GM23338 (cell line): ENCODE data around the gene ZNF716. TPM values are rescaled to one million over a fixed set of nuclear protein-coding genes. Genes with fewer than 3 reads are reported as not detected.

Source experiments
- ATAC-seq: fragments of 200-7000 bp; cut with Tn5 transposase; 3 replicates; pipeline ENCODE4 v1.9.1; 2020
- DNase-seq: peaks from one replicate; pipeline ENCODE4 v3.0.0-alpha.2; 2015; ENCODE audit warnings: low spot score
- H2AFZ ChIP-seq: fragments of 200-600 bp; sonication (generic); 2 replicates; pipeline ENCODE4 v1.8.0; 2016; ENCODE audit warnings: antibody characterized with exemption, mild to moderate bottlenecking, moderate library complexity
- H3F3A ChIP-seq: fragments of 200-600 bp; sonication (generic); replicated peaks from 2 replicates; pipeline ENCODE4 v1.8.0; 2017; ENCODE audit warnings: antibody characterized with exemption, mixed run types, low read depth
- H3K27ac ChIP-seq: fragments of 200-600 bp; sonication (generic); 2 replicates; pipeline ENCODE4 v1.6.1; 2016; ENCODE audit warnings: low read depth
- H3K27me3 ChIP-seq: fragments of 200-600 bp; sonication (generic); 2 replicates; pipeline ENCODE4 v1.8.0; 2016; ENCODE audit warnings: mild to moderate bottlenecking, mixed run types, moderate library complexity; ENCODE audit not compliant: insufficient read depth
- H3K36me3 ChIP-seq: fragments of 200-600 bp; sonication (generic); 2 replicates; pipeline ENCODE4 v1.8.0; 2016; ENCODE audit warnings: mild to moderate bottlenecking; ENCODE audit not compliant: insufficient read depth
- H3K4me1 ChIP-seq: fragments of 200-600 bp; sonication (generic); 2 replicates; pipeline ENCODE4 v1.8.0; 2016; ENCODE audit warnings: mild to moderate bottlenecking, moderate library complexity; ENCODE audit not compliant: insufficient read depth
- H3K4me2 ChIP-seq: fragments of 200-600 bp; sonication (generic); 2 replicates; pipeline ENCODE4 v1.7.1; 2017; ENCODE audit warnings: mixed run types
- H3K4me3 ChIP-seq: fragments of 200-600 bp; sonication (generic); 2 replicates; pipeline ENCODE4 v1.6.1; 2016; ENCODE audit warnings: mixed run types
- H3K79me2 ChIP-seq: fragments of 200-600 bp; sonication (generic); replicated peaks from 2 replicates; pipeline ENCODE4 v1.8.0; 2017; ENCODE audit warnings: mild to moderate bottlenecking; ENCODE audit not compliant: insufficient read depth
- H3K9me2 ChIP-seq: fragments of 200-600 bp; sonication (generic); 2 replicates; pipeline ENCODE4 v1.8.0; 2017; ENCODE audit not compliant: insufficient read depth
- H4K20me1 ChIP-seq: fragments of 200-600 bp; sonication (generic); replicated peaks from 2 replicates; pipeline ENCODE4 v1.8.0; 2017; ENCODE audit warnings: mild to moderate bottlenecking; ENCODE audit not compliant: insufficient read depth
- H3K27ac Mint-ChIP-seq: 2 replicates; pipeline ENCODE4 v1.8.0; 2020; ENCODE audit warnings: inconsistent platforms, mild to moderate bottlenecking, moderate library complexity, mixed read lengths
- H3K27me3 Mint-ChIP-seq: 3 replicates; pipeline ENCODE4 v1.8.0; 2022; ENCODE audit warnings: low read depth, mild to moderate bottlenecking, moderate library complexity, mixed read lengths, inconsistent platforms; ENCODE audit not compliant: insufficient read depth, poor library complexity
- H3K36me3 Mint-ChIP-seq: 3 replicates; pipeline ENCODE4 v1.8.0; 2021; ENCODE audit warnings: low read depth, mild to moderate bottlenecking, inconsistent platforms, moderate library complexity, mixed read lengths
- H3K4me1 Mint-ChIP-seq: 3 replicates; pipeline ENCODE4 v1.8.0; 2020; ENCODE audit warnings: mild to moderate bottlenecking, inconsistent platforms, mixed read lengths
- H3K4me3 Mint-ChIP-seq: 3 replicates; pipeline ENCODE4 v1.8.0; 2021; ENCODE audit warnings: moderate library complexity, mild to moderate bottlenecking, inconsistent platforms, mixed read lengths
- H3K9me3 Mint-ChIP-seq: 3 replicates; pipeline ENCODE4 v1.8.0; 2020; ENCODE audit warnings: moderate library complexity, mild to moderate bottlenecking, inconsistent platforms, mixed read lengths
- JUNB ChIP-seq: IDR thresholded peaks from one replicate; pipeline ENCODE4 v1.6.1; 2016; ENCODE audit warnings: antibody characterized with exemption; ENCODE audit not compliant: unreplicated experiment
- POLR2AphosphoS5 ChIP-seq: IDR thresholded peaks from 2 replicates; pipeline ENCODE4 v1.6.1; 2016; ENCODE audit warnings: antibody characterized with exemption, low read depth
- ZNF114 ChIP-seq: fragments of 250-450 bp; sonication (Bioruptor Pico); IDR thresholded peaks from 2 replicates; pipeline ENCODE4 v1.5.0; 2020; ENCODE audit warnings: mild to moderate bottlenecking, moderate library complexity
- ZNF462 ChIP-seq: fragments of 250-450 bp; sonication (Bioruptor Pico); IDR thresholded peaks from 2 replicates; pipeline ENCODE4 v1.5.0; 2020; ENCODE audit warnings: mild to moderate bottlenecking, moderate library complexity
- polyA plus RNA-seq: library from polyadenylated mRNA; unstranded; fragments of >200 nt; fragmentation: Nextera tagmentation; extraction: Ambion mirVana; gene quantifications from 2 replicates; pipeline ENCODE4 v1.2.1, GENCODE V29; 2016
- total RNA-seq: library from RNA; depleted of rRNA; stranded (reverse); fragments of >200 nt; shearing (Covaris generic); gene quantifications from 2 replicates; pipeline ENCODE4 v1.2.3, GENCODE V29; 2014
- TF ChIP-seq, protein P1 (sequence below), 2 experiments: fragments of 200-600 bp in 1 of 2; sonication (generic) in 1 of 2; conservative IDR thresholded peaks; 2 replicates each; pipeline versions ENCODE4 v1.5.1 to v1.6.1; 2016 to 2017; ENCODE audit warnings: antibody characterized with exemption in 2 of 2, low read depth in 2 of 2, mild to moderate bottlenecking in 2 of 2, moderate library complexity in 1 of 2

The ZNF716 gene
- total and polyA plus RNA-seq, 2 experiments from 2014 or later: not detected

DNA sequence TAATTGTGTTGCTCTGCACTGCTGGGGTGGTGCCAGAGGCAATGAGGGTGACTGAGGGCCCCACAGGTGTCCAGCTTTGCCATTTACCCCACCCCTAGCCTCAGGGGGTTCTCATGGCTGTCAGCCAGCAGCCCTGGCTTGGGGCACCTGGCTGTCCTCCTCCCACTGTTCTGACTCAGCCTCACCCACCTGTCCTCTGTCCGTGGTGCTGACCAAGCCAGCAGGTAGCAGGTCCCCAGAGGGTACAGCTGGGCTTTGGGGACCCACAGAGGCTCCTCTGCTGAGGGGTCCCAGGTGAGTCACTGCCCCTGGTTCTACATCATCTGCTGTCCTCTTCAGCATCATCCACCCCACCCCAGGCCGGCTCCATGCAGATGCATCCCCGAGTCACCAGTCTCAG is 32.2 kb upstream of the ZNF716 start (continued):
- TF ChIP-seq ZNF462 (CRISPR knock-in tag) (no peak), ZNF114 (CRISPR knock-in tag) (no peak), JUNB (no peak)
- TF ChIP-seq, protein P1, sequence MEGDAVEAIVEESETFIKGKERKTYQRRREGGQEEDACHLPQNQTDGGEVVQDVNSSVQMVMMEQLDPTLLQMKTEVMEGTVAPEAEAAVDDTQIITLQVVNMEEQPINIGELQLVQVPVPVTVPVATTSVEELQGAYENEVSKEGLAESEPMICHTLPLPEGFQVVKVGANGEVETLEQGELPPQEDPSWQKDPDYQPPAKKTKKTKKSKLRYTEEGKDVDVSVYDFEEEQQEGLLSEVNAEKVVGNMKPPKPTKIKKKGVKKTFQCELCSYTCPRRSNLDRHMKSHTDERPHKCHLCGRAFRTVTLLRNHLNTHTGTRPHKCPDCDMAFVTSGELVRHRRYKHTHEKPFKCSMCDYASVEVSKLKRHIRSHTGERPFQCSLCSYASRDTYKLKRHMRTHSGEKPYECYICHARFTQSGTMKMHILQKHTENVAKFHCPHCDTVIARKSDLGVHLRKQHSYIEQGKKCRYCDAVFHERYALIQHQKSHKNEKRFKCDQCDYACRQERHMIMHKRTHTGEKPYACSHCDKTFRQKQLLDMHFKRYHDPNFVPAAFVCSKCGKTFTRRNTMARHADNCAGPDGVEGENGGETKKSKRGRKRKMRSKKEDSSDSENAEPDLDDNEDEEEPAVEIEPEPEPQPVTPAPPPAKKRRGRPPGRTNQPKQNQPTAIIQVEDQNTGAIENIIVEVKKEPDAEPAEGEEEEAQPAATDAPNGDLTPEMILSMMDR (conservative IDR thresholded peaks at IDR 0.05; ENCODE audit: low read depth in 2 of 2): no peak

DNA sequence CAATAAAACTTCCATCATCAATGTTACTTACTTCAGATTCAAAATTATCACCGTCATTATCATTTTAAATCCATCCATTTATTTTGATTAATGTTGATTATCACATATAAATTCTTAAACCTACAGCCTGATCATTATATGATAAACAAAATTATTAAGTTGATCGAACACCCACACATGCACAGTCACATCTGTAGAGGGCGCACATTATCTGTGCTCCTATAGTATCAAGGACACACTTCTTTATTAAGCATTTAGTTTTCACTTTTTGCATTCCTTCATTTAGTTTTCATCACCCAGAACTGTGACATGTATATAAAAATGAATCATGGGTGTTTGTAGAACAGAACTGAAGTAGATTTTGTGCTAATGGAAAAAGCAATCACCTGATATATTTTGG is 26.2 kb upstream of the ZNF716 start:
- Mint-ChIP-seq H3K27ac (no peak overlapping the region), H3K4me3 (no peak overlapping the region), H3K9me3 (peaks cover 80% of the 10 kb centered on the region), H3K4me1 (no peaks in the 10 kb centered on the region), H3K27me3 (peaks cover 2% of the 10 kb centered on the region), H3K36me3 (peaks cover 26% of the 10 kb centered on the region)
- Histone ChIP-seq H3K27ac (no peak overlapping the region), H3K27me3 (no peaks in the 10 kb centered on the region), H3F3A (no peaks in the 10 kb centered on the region), H3K4me2 (no peak overlapping the region), H3K9me2 (no peaks in the 10 kb centered on the region), H2AFZ (no peak overlapping the region), H3K36me3 (no peaks in the 10 kb centered on the region; the same call in 1 of the 2 replicates), H4K20me1 (no peaks in the 10 kb centered on the region), H3K4me3 (no peak overlapping the region), H3K4me1 (no peaks in the 10 kb centered on the region), H3K79me2 (no peaks in the 10 kb centered on the region)
- ATAC-seq (no peak), DNase-seq (no peak)
- TF ChIP-seq, protein P1 (conservative IDR thresholded peaks at IDR 0.05; ENCODE audit: low read depth in 2 of 2): 0 out of 4 replicates have a peak, but pooled peaks of 1 of the 2 experiments have one; percentile 21
- no peak for TF ChIP-seq POLR2AphosphoS5
